ENCODE measurements around the gene CHD3.

CHD3 gene

GRCh38 chr17:7849130-7849750 is 39.3 kb upstream of the CHD3 start:
- Histone ChIP-seq H3K36me3 (ENCODE audit: insufficient read depth) (no peaks in the 10 kb centered on the region), H2AFZ (ENCODE audit: low read depth) (no peak overlapping the region), H3K4me3 (IDR thresholded peaks at IDR 0.05; ENCODE audit: insufficient read depth, low read depth, low read length) (no peak overlapping the region), H3K79me2 (ENCODE audit: insufficient read depth, low read depth) (no peaks in the 10 kb centered on the region), H3K27me3 (ENCODE audit: insufficient read depth, low read depth) (no peaks in the 10 kb centered on the region), H3K4me2 (no peak overlapping the region), H4K20me1 (ENCODE audit: insufficient read depth) (no peaks in the 10 kb centered on the region), H3K4me1 (ENCODE audit: low read depth, poor library complexity, severe bottlenecking) (no peaks in the 10 kb centered on the region), H3K27ac (no peak overlapping the region), H3K9ac (no peak overlapping the region)
- no peak for TF ChIP-seq CTCF (conservative IDR thresholded peaks at IDR 0.05; ENCODE audit: low read depth, low read length)

DNA sequence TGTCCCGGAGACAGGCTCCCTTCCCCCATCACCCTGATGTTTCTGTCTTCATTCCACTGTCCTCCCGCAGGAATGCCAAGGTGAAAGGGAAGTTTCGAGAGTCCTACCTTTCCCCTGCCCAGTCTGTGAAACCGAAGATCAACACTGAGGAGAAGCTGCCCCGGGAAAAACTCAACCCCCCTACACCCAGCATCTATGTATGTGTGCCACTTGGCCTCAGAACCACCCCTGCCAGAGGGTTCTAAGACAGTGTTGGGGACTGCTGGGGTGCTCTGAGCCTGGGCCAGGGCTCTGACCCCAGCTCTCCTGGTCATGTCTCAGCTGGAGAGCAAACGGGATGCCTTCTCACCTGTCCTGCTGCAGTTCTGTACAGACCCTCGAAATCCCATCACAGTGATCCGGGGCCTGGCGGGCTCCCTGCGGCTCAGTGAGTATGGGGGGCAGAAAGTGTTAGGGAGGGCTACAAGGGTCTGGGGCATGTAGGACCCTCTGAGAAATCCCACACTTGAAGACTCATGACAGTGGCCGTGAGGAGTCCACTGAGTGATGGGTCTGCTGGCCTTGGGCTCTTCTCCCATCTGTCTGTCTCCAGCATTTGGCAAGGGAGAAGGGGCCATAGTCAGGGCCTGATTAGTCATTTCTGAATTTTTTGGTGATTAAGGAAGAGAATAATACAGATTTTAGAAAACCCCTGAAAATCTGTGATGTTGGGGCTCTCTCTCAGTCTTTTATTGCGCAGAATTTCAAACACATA is 38.7 kb upstream of the CHD3 start:
- H3K4me1 ChIP-seq (ENCODE audit: low read depth, poor library complexity, severe bottlenecking) = no peaks in the 10 kb centered on the region
- H3K9ac ChIP-seq = no peak overlapping the region
- H4K20me1 ChIP-seq (ENCODE audit: insufficient read depth) = no peaks in the 10 kb centered on the region
- no peak overlapping the region for H3K27ac ChIP-seq
- no peaks in the 10 kb centered on the region for H3K36me3 ChIP-seq (ENCODE audit: insufficient read depth)
- H3K4me2 ChIP-seq = no peak overlapping the region
- no peaks in the 10 kb centered on the region for H3K79me2 ChIP-seq (ENCODE audit: insufficient read depth, low read depth)
- no peak overlapping the region for H3K4me3 ChIP-seq (IDR thresholded peaks at IDR 0.05; ENCODE audit: insufficient read depth, low read depth, low read length)
- no peaks in the 10 kb centered on the region for H3K27me3 ChIP-seq (ENCODE audit: insufficient read depth, low read depth)
- H2AFZ ChIP-seq (ENCODE audit: low read depth) = no peak overlapping the region
- TF ChIP-seq CTCF (conservative IDR thresholded peaks at IDR 0.05; ENCODE audit: low read depth, low read length) = no peak

- Histone ChIP-seq H3K27ac (no peak overlapping the region), H3K36me3 (ENCODE audit: insufficient read depth) (no peaks in the 10 kb centered on the region), H3K79me2 (ENCODE audit: insufficient read depth, low read depth) (no peaks in the 10 kb centered on the region), H3K9ac (no peak overlapping the region), H3K4me1 (ENCODE audit: low read depth, poor library complexity, severe bottlenecking) (no peaks in the 10 kb centered on the region), H2AFZ (ENCODE audit: low read depth) (no peak overlapping the region), H3K4me2 (no peak overlapping the region), H4K20me1 (ENCODE audit: insufficient read depth) (no peaks in the 10 kb centered on the region), H3K4me3 (IDR thresholded peaks at IDR 0.05; ENCODE audit: insufficient read depth, low read depth, low read length) (no peak overlapping the region), H3K27me3 (ENCODE audit: insufficient read depth, low read depth) (no peaks in the 10 kb centered on the region)
- no peak for TF ChIP-seq CTCF (conservative IDR thresholded peaks at IDR 0.05; ENCODE audit: low read depth, low read length)
These were observed 37.7 kb upstream of the CHD3 start for GRCh38 chr17:7850701-7851437.

- Histone ChIP-seq H3K36me3 (ENCODE audit: insufficient read depth) (no peaks in the 10 kb centered on the region), H2AFZ (ENCODE audit: low read depth) (no peak overlapping the region), H3K9ac (no peak overlapping the region), H3K4me3 (IDR thresholded peaks at IDR 0.05; ENCODE audit: insufficient read depth, low read depth, low read length) (no peak overlapping the region), H3K27ac (no peak overlapping the region), H3K4me2 (no peak overlapping the region), H3K79me2 (ENCODE audit: insufficient read depth, low read depth) (no peaks in the 10 kb centered on the region), H3K4me1 (ENCODE audit: low read depth, poor library complexity, severe bottlenecking) (no peaks in the 10 kb centered on the region), H4K20me1 (ENCODE audit: insufficient read depth) (no peaks in the 10 kb centered on the region), H3K27me3 (ENCODE audit: insufficient read depth, low read depth) (no peaks in the 10 kb centered on the region)
- TF ChIP-seq CTCF (conservative IDR thresholded peaks at IDR 0.05; ENCODE audit: low read depth, low read length) = peak; percentile 44; the same call in 1 of the 2 replicates
These were observed 36.9 kb upstream of the CHD3 start for GRCh38 chr17:7851438-7852261.
